HCT116 (cell line): Measurements from ENCODE around the gene EP300.

Experiments
- CBX3 ChIP-seq: IDR thresholded peaks from 2 replicates; pipeline ENCODE4 v1.6.1; 2012; ENCODE audit warnings: low read depth
- CEBPB ChIP-seq: IDR thresholded peaks from 2 replicates; pipeline ENCODE4 v1.6.1; 2012; ENCODE audit warnings: low read depth
- CTCF ChIP-seq, 3 experiments: fragments of 200-600 bp in 1 of 3; sonication (generic) in 1 of 3; IDR thresholded peaks in 2 of 3; conservative IDR thresholded peaks in 1 of 3; 2 replicates each; pipeline ENCODE4 v1.5.1; 2012 to 2017; ENCODE audit warnings: low read depth in 2 of 3, low read length in 2 of 3, antibody characterized with exemption in 1 of 3, borderline replicate concordance in 1 of 3, control low read depth in 1 of 3, mild to moderate bottlenecking in 1 of 3, mixed read lengths in 1 of 3, mixed run types in 1 of 3, moderate library complexity in 1 of 3; ENCODE audit not compliant: insufficient read depth in 1 of 3
- EGR1 ChIP-seq: IDR thresholded peaks from 2 replicates; pipeline ENCODE4 v1.6.1; 2012; ENCODE audit warnings: low read depth
- EZH2phosphoT487 ChIP-seq: fragments of 200-600 bp; IDR thresholded peaks from 2 replicates; pipeline ENCODE4 v1.6.1; 2018; ENCODE audit warnings: antibody characterized with exemption, borderline replicate concordance
- POLR2A ChIP-seq: IDR thresholded peaks from 2 replicates; pipeline ENCODE4 v1.7.0; 2011; ENCODE audit warnings: borderline replicate concordance; ENCODE audit not compliant: insufficient read depth, insufficient read length; ENCODE audit errors: extremely low read depth
- POLR2AphosphoS5 ChIP-seq: IDR thresholded peaks from 2 replicates; pipeline ENCODE4 v1.6.1; 2011; ENCODE audit warnings: mild to moderate bottlenecking, low read depth, low read length, moderate library complexity
- RAD21 ChIP-seq: IDR thresholded peaks from 2 replicates; pipeline ENCODE4 v1.6.1; 2012; ENCODE audit warnings: low read depth, mild to moderate bottlenecking

DNA sequence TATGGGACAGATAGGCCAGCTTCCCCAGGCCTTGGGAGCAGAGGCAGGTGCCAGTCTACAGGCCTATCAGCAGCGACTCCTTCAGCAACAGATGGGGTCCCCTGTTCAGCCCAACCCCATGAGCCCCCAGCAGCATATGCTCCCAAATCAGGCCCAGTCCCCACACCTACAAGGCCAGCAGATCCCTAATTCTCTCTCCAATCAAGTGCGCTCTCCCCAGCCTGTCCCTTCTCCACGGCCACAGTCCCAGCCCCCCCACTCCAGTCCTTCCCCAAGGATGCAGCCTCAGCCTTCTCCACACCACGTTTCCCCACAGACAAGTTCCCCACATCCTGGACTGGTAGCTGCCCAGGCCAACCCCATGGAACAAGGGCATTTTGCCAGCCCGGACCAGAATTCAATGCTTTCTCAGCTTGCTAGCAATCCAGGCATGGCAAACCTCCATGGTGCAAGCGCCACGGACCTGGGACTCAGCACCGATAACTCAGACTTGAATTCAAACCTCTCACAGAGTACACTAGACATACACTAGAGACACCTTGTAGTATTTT is 86.1 kb downstream of the EP300 start:
- no peak for TF ChIP-seq CTCF (IDR thresholded peaks at IDR 0.05 in 2 of 3, conservative IDR thresholded peaks at IDR 0.05 in 1 of 3; ENCODE audit: borderline replicate concordance in 1 of 3, insufficient read depth in 1 of 3, low read depth in 2 of 3, low read length in 2 of 3)
- TF ChIP-seq CBX3, result no peak
- no peak for TF ChIP-seq EGR1
- TF ChIP-seq RAD21, result no peak
- no peak for TF ChIP-seq POLR2AphosphoS5
- TF ChIP-seq POLR2A, result no peak
- TF ChIP-seq CEBPB, result no peak
- no peak for TF ChIP-seq EZH2phosphoT487
